IPS-15b (cell line): ENCODE measurements around the gene ST6GALNAC3.

Experiments used
- H3K27me3 ChIP-seq: one replicate; pipeline ENCODE4 v1.6.1; 2013; ENCODE audit warnings: low read length; ENCODE audit not compliant: control insufficient read depth, insufficient read depth
- H3K36me3 ChIP-seq: one replicate; pipeline ENCODE4 v1.6.1; 2013; ENCODE audit warnings: low read length; ENCODE audit not compliant: control insufficient read depth, insufficient read depth
- H3K4me1 ChIP-seq: one replicate; pipeline ENCODE4 v1.6.1; 2013; ENCODE audit warnings: mild to moderate bottlenecking, low read length; ENCODE audit not compliant: control insufficient read depth, insufficient read depth
- H3K4me3 ChIP-seq: one replicate; pipeline ENCODE4 v1.5.1; 2013; ENCODE audit warnings: low read depth, low read length
- H3K9ac ChIP-seq: one replicate; pipeline ENCODE4 v1.6.1; 2013; ENCODE audit warnings: low read depth, mild to moderate bottlenecking, low read length
- H3K9me3 ChIP-seq: one replicate; pipeline ENCODE4 v1.6.1; 2013; ENCODE audit warnings: mild to moderate bottlenecking, low read length; ENCODE audit not compliant: control insufficient read depth, insufficient read depth

Gene ST6GALNAC3

DNA sequence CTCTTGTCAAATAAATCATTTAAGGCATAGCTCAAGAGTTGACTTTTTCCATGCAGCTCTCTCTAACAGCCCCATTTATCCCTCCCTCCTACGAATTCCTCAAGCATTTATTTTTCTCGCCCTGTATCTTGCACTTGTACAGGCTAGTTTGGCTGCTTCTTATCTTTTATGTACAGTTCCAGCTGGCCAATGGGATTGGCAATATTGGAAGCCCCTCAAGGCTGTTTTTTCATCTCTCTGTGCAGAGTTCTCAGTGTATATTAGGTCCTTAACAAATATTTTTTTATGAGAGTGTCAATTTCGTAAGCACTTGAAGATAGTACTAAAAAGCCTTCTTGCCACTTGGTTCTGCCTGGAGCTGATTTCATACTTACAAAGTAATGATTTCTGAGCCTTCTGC lies 356.0 kb downstream of the ST6GALNAC3 start:
- no peaks in the 10 kb centered on the region for H3K4me1 ChIP-seq
- H3K9me3 ChIP-seq = no peaks in the 10 kb centered on the region
- H3K9ac ChIP-seq = no peak overlapping the region
- H3K4me3 ChIP-seq = no peak overlapping the region
- no peaks in the 10 kb centered on the region for H3K27me3 ChIP-seq
- H3K36me3 ChIP-seq = no peaks in the 10 kb centered on the region

GRCh38 chr1:76433526-76433925 lies 359.0 kb downstream of the ST6GALNAC3 start:
- Histone ChIP-seq H3K36me3 (no peaks in the 10 kb centered on the region), H3K9me3 (no peaks in the 10 kb centered on the region), H3K4me3 (no peak overlapping the region), H3K27me3 (no peaks in the 10 kb centered on the region), H3K4me1 (no peaks in the 10 kb centered on the region), H3K9ac (no peak overlapping the region)

GRCh38 chr1:76443217-76443616 lies 368.7 kb downstream of the ST6GALNAC3 start:
- H3K27me3 ChIP-seq = no peaks in the 10 kb centered on the region
- no peaks in the 10 kb centered on the region for H3K36me3 ChIP-seq
- no peak overlapping the region for H3K9ac ChIP-seq
- no peaks in the 10 kb centered on the region for H3K9me3 ChIP-seq
- H3K4me3 ChIP-seq = no peak overlapping the region
- no peaks in the 10 kb centered on the region for H3K4me1 ChIP-seq

DNA sequence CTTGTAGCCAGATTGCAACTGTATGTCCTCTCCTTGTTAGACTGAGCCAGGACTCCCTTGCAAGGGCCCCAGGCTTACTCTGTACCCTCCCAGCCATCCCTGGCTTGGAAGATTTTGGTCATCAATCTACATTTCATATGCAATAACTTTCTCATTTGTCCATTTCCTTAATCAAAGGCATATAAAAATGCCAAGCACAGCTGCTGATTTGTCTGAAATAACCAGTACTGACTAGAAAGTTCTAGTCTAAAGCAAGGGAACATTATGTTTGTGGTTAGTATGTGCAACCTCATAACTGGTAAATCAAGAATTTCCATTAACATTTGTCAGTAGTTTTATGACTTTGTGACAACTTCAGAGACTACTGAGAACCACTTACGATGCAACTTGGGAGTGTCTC lies 370.2 kb downstream of the ST6GALNAC3 start:
- H3K36me3 ChIP-seq = no peaks in the 10 kb centered on the region
- H3K4me3 ChIP-seq = no peak overlapping the region
- H3K27me3 ChIP-seq = no peaks in the 10 kb centered on the region
- no peaks in the 10 kb centered on the region for H3K9me3 ChIP-seq
- H3K4me1 ChIP-seq = no peaks in the 10 kb centered on the region
- no peak overlapping the region for H3K9ac ChIP-seq

GRCh38 chr1:76450229-76450628 lies 375.7 kb downstream of the ST6GALNAC3 start:
- H3K4me3 ChIP-seq = no peak overlapping the region
- H3K36me3 ChIP-seq = no peaks in the 10 kb centered on the region
- H3K9me3 ChIP-seq = no peaks in the 10 kb centered on the region
- no peaks in the 10 kb centered on the region for H3K27me3 ChIP-seq
- no peaks in the 10 kb centered on the region for H3K4me1 ChIP-seq
- no peak overlapping the region for H3K9ac ChIP-seq

DNA sequence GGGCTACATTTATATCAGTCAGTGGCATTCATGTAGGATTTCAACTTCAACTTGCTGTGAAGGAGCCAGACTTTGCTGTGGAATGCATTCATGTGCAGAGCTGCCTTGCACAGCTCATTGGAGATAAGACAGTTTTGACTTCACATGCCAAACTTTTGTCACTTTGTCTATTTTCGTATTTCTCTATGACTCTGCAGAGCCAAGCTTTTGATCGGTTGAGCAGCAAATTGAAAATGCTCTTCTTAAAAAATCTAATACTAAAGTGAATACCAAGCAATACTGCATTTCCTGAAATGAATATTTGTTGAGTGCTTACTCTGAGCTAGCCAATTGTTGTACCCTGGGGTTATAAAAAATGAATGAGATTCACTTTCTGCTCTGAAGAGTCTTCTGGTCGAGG lies 388.7 kb downstream of the ST6GALNAC3 start:
- Histone ChIP-seq H3K36me3 (no peaks in the 10 kb centered on the region), H3K9me3 (no peaks in the 10 kb centered on the region), H3K9ac (no peak overlapping the region), H3K4me3 (no peak overlapping the region), H3K4me1 (no peaks in the 10 kb centered on the region), H3K27me3 (no peaks in the 10 kb centered on the region)

DNA sequence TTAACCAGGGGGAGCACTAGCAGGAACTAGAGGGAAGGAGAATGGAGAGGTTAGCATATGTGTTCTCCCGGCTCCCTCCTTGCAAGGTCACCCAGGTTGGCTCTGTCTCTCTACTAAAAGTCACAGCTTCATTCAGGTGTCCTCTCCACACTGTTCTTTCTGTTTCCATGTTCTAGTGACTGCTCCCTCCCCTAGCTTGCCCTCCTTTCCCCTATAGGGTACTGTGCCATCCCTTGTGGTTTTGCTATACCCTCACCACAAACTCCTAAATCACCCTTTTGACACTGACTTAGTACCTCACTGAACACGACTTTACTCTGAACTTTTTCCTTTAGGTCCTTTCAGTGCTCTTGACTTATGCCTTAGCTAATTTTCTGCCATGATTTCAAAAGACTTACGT lies 389.3 kb downstream of the ST6GALNAC3 start:
- no peaks in the 10 kb centered on the region for H3K36me3 ChIP-seq
- H3K4me3 ChIP-seq = no peak overlapping the region
- H3K4me1 ChIP-seq = no peaks in the 10 kb centered on the region
- no peaks in the 10 kb centered on the region for H3K9me3 ChIP-seq
- H3K27me3 ChIP-seq = no peaks in the 10 kb centered on the region
- no peak overlapping the region for H3K9ac ChIP-seq

GRCh38 chr1:76465030-76465429 lies 390.5 kb downstream of the ST6GALNAC3 start:
- H3K9me3 ChIP-seq = no peaks in the 10 kb centered on the region
- no peak overlapping the region for H3K9ac ChIP-seq
- H3K27me3 ChIP-seq = no peaks in the 10 kb centered on the region
- no peaks in the 10 kb centered on the region for H3K36me3 ChIP-seq
- H3K4me1 ChIP-seq = no peaks in the 10 kb centered on the region
- H3K4me3 ChIP-seq = no peak overlapping the region

- Histone ChIP-seq H3K4me3 (no peak overlapping the region), H3K36me3 (no peaks in the 10 kb centered on the region), H3K9ac (no peak overlapping the region), H3K9me3 (no peaks in the 10 kb centered on the region), H3K4me1 (no peaks in the 10 kb centered on the region), H3K27me3 (no peaks in the 10 kb centered on the region)
Observed at GRCh38 chr1:76470166-76470565, 395.6 kb downstream of the ST6GALNAC3 start.

- Histone ChIP-seq H3K4me3 (no peak overlapping the region), H3K9me3 (no peaks in the 10 kb centered on the region), H3K9ac (no peak overlapping the region), H3K27me3 (no peaks in the 10 kb centered on the region), H3K4me1 (no peaks in the 10 kb centered on the region), H3K36me3 (no peaks in the 10 kb centered on the region)
Observed at GRCh38 chr1:76471536-76471935, 397.0 kb downstream of the ST6GALNAC3 start.

DNA sequence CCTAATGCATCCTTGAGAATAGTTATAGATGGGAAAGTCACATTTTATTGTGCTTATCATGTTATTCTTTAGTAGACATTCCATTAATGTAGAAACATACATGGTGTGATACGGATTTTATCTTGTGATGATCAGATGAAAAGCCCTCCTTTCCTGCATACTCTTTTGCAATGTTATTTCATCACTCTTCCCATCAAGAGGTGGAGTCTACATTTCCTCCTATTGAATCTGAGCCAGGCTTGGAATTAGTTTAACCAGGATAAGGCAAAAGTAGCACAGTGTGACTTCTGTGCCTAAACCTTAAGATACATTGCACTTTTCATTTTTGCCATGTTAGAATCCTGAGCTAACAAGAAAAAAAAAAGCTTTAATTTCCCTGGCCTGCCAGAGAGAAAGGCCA lies 399.0 kb downstream of the ST6GALNAC3 start:
- Histone ChIP-seq H3K9me3 (no peaks in the 10 kb centered on the region), H3K4me3 (no peak overlapping the region), H3K4me1 (no peaks in the 10 kb centered on the region), H3K9ac (no peak overlapping the region), H3K36me3 (no peaks in the 10 kb centered on the region), H3K27me3 (no peaks in the 10 kb centered on the region)

DNA sequence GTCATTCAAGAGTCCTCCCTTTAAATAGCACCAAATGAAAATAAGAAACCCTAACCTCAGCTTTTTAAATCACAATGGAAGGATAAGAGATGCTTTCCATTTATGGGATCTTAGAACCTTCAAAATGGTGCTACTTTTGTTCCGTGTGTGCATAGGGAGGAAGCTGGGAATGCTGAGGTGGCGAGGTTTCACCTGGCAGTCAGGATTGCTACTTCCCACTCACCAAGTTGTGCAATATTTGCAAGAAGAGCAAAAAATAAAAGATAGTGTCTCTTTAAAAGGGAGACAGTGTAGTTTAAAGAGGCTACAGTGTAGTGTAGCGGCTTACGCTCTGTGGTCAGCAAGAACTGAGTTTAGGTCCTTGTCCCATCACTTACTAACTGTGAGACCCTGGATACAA lies 400.4 kb downstream of the ST6GALNAC3 start:
- no peak overlapping the region for H3K9ac ChIP-seq
- no peaks in the 10 kb centered on the region for H3K4me1 ChIP-seq
- H3K27me3 ChIP-seq = no peaks in the 10 kb centered on the region
- H3K36me3 ChIP-seq = no peaks in the 10 kb centered on the region
- H3K9me3 ChIP-seq = no peaks in the 10 kb centered on the region
- H3K4me3 ChIP-seq = no peak overlapping the region

GRCh38 chr1:76477156-76477555 lies 402.6 kb downstream of the ST6GALNAC3 start:
- Histone ChIP-seq H3K4me3 (no peak overlapping the region), H3K9ac (no peak overlapping the region), H3K36me3 (no peaks in the 10 kb centered on the region), H3K9me3 (no peaks in the 10 kb centered on the region), H3K4me1 (no peaks in the 10 kb centered on the region), H3K27me3 (no peaks in the 10 kb centered on the region)
